ENCODE results near the gene PLK5. TPM values are rescaled to one million over a fixed set of nuclear protein-coding genes. Genes with fewer than 3 reads are reported as not detected.

The PLK5 gene
- total RNA-seq, 1 experiment from 2014 or later, result 0.57 TPM

- TF ChIP-seq CTCF (conservative IDR thresholded peaks at IDR 0.05), result no peak
- H3K27me3 ChIP-seq (ENCODE audit: insufficient read depth, low read length), result no peaks in the 10 kb centered on the region
- H3K9me3 Mint-ChIP-seq, result no peaks in the 10 kb centered on the region; a peak in 1 of 5 replicates
- H3K23ac ChIP-seq (ENCODE audit: insufficient read length, low read depth, low read length), result no peak overlapping the region
- no peak overlapping the region for H3K18ac ChIP-seq (ENCODE audit: insufficient read length, low read depth, low read length)
- no peak overlapping the region for H4K91ac ChIP-seq (ENCODE audit: insufficient read length, low read depth, low read length)
- no peak overlapping the region for H3K9ac ChIP-seq (ENCODE audit: extremely low read depth, insufficient read length, low read length)
- no peak overlapping the region for H3K27ac ChIP-seq (ENCODE audit: insufficient read length, low read depth, low read length)
- no peaks in the 10 kb centered on the region for H3K4me1 ChIP-seq (ENCODE audit: insufficient read depth, low read length)
- H4K20me1 ChIP-seq (ENCODE audit: control insufficient read depth, insufficient read depth, insufficient read length), result peaks cover 2% of the 10 kb centered on the region
- H3T11ph ChIP-seq (ENCODE audit: low read length), result no peak overlapping the region
- no peaks in the 10 kb centered on the region for H3K9me3 ChIP-seq (ENCODE audit: control insufficient read depth, low read depth, low read length)
- H3K36me3 Mint-ChIP-seq (ENCODE audit: insufficient read depth in 1 of 3, low read depth in 3 of 3), result peaks cover 35 to 78% (median 74%) of the 10 kb centered on the region in 3 experiments; a peak in 6 of 7 replicates
- WGBS (ENCODE audit: extremely low coverage, insufficient read length, low lambda C conversion rate), result no CpG with 5 or more reads among the region's 22 CpGs
- H3K4me2 ChIP-seq (ENCODE audit: insufficient read depth, insufficient read length, low read length), result no peak overlapping the region
- no peak overlapping the region for H2BK20ac ChIP-seq (ENCODE audit: low read depth, low read length, poor library complexity, severe bottlenecking)
- peak overlapping the region in 1 of 3 experiments; percentile 40; a peak in 1 of 7 replicates for H3K27ac Mint-ChIP-seq
- no peak overlapping the region for H2BK120ac ChIP-seq (ENCODE audit: low read depth, low read length, poor library complexity, severe bottlenecking)
- H3K79me1 ChIP-seq (ENCODE audit: insufficient read depth, low read depth, low read length, poor library complexity, severe bottlenecking), result peaks cover 5% of the 10 kb centered on the region
- H3K79me2 ChIP-seq (ENCODE audit: insufficient read depth, low read length), result peaks cover 5% of the 10 kb centered on the region; the same call in 1 of the 2 replicates
- no peak overlapping the region for H2AFZ ChIP-seq (ENCODE audit: low read length)
- DNase-seq, result no peak
- no peak overlapping the region for H4K8ac ChIP-seq (replicated peaks; ENCODE audit: insufficient read length, low read depth, low read length)
- no peaks in the 10 kb centered on the region for H3K23me2 ChIP-seq (ENCODE audit: insufficient read length, low read depth, low read length, poor library complexity, severe bottlenecking)
- H3K27me3 Mint-ChIP-seq (ENCODE audit: low read depth), result peaks cover 2% of the 10 kb centered on the region
- H3K4ac ChIP-seq (ENCODE audit: low read depth, low read length), result no peak overlapping the region
- no peak overlapping the region for H3K14ac ChIP-seq (ENCODE audit: insufficient read depth, low read length)
- no peak overlapping the region for H2BK5ac ChIP-seq (ENCODE audit: insufficient read length, low read length)
- H3K4me1 Mint-ChIP-seq, result no peaks in the 10 kb centered on the region
- H2BK15ac ChIP-seq (ENCODE audit: low read depth, low read length), result no peak overlapping the region
- no peak overlapping the region for H4K5ac ChIP-seq (ENCODE audit: insufficient read length, low read depth, low read length)
- no peak overlapping the region for H3K4me3 Mint-ChIP-seq
- H2AK5ac ChIP-seq (ENCODE audit: insufficient read length, low read length), result no peak overlapping the region
- H3K56ac ChIP-seq (ENCODE audit: insufficient read length, low read depth, low read length), result no peak overlapping the region
- H2BK12ac ChIP-seq (ENCODE audit: insufficient read length, low read depth, low read length), result no peak overlapping the region
These were observed 57.1 kb downstream of the PLK5 start for GRCh38 chr19:1580957-1581356.
